ENCODE results near the gene ACP1. TPM values are rescaled to one million over a fixed set of nuclear protein-coding genes. Genes with fewer than 3 reads are reported as not detected.

The ACP1 gene
- total and polyA plus RNA-seq, 10 of the 15 experiments (the other 5 are each of a cell fraction or from before 2014, with no cell fraction given) = 120 to 468 (median 175) TPM

DNA sequence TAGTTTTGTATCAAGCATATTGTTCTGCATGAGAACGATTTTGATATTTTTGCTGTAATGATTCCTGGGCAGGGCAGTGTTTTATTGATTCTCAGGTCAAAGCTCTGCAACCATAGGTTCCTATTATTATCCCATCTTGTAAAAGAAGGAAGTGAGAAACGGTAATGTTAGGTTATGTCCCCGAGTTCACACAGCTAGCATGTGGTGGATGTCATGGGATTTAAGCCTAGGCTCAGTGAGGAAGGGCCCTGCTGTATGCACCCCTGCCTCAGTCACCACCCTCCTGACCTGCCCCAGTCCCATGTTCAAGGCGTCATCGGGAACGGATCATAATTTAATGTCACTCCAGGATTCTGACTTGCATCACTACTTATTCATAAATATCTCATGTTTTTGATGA lies 10.7 kb downstream of the ACP1 start:
- Histone ChIP-seq H3K4me3 (no peak overlapping the region), H3K9ac (ENCODE audit: control insufficient read depth, insufficient read depth, low read length) (no peak overlapping the region), H4K20me1 (ENCODE audit: control insufficient read depth, insufficient read depth) (no peaks in the 10 kb centered on the region; the same call in 1 of the 2 replicates), H3K36me3 (ENCODE audit: control insufficient read depth in 2 of 2, insufficient read depth in 2 of 2, low read length in 1 of 2) (peaks cover 20 to 29% of the 10 kb centered on the region in 2 experiments), H3K27ac (ENCODE audit: control insufficient read depth, insufficient read depth) (no peak overlapping the region), H3K79me2 (ENCODE audit: control insufficient read depth, insufficient read depth, low read length) (peaks cover 18% of the 10 kb centered on the region), H3K4me2 (ENCODE audit: control insufficient read depth, insufficient read depth) (0 out of 2 replicates have a peak overlapping the region, but pooled peaks have one; percentile 30), H3K27me3 (replicated peaks in 1 of 2; ENCODE audit: control insufficient read depth in 2 of 2, insufficient read depth in 2 of 2, low read length in 1 of 2) (no peaks in the 10 kb centered on the region), H3K4me1 (ENCODE audit: control insufficient read depth, insufficient read depth, low read length) (peaks cover 12% of the 10 kb centered on the region), H2AFZ (ENCODE audit: control insufficient read depth, low read depth, low read length) (no peak overlapping the region), H3K9me3 (replicated peaks; ENCODE audit: control insufficient read depth, insufficient read depth, low read length) (no peaks in the 10 kb centered on the region)
- ATAC-seq = peak; percentile 94
- ChIA-PET RAD21 (ENCODE audit: unreplicated experiment) (interaction anchor here (0.9 kb wide), 1 partner anchor 94 kb away, joined by 3 read pairs; no protein-coding TSS in a partner anchor), CTCF (interaction anchor here (1.0 to 3.6 kb wide), 3 partner anchors 15 to 29 kb away, joined by 3 to 33 read pairs (median 4); no protein-coding TSS in a partner anchor), SMC1A (ENCODE audit: uncharacterized antibody, unreplicated experiment) (interaction anchor here (1.0 to 1.6 kb wide), 2 partner anchors 9 to 30 kb away, joined by 3 to 5 read pairs; no protein-coding TSS in a partner anchor), POLR2A (no interaction called here)
- BruUV-seq (replicated peaks) = no TSS peak
- intact Hi-C loops (cut with micrococcal nuclease; ENCODE audit: unreplicated experiment) (no loop called here), in situ Hi-C loops (cut with MboI) (no loop called here)
- DNase-seq (ENCODE audit: low read depth, low spot score) = peak; percentile 21
- FAIRE-seq = peak; percentile 80
- 48% methylated on average over 6 of the region's 6 CpGs for WGBS (ENCODE audit: insufficient coverage, insufficient replicate concordance, low lambda C conversion rate, missing lambda C conversion rate)
- TF ChIP-seq, protein P1, sequence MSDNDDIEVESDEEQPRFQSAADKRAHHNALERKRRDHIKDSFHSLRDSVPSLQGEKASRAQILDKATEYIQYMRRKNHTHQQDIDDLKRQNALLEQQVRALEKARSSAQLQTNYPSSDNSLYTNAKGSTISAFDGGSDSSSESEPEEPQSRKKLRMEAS (IDR thresholded peaks at IDR 0.05; ENCODE audit: low read depth, low read length) = peak; percentile 34; the same call in 1 of the 2 replicates
- TF ChIP-seq, protein P2, sequence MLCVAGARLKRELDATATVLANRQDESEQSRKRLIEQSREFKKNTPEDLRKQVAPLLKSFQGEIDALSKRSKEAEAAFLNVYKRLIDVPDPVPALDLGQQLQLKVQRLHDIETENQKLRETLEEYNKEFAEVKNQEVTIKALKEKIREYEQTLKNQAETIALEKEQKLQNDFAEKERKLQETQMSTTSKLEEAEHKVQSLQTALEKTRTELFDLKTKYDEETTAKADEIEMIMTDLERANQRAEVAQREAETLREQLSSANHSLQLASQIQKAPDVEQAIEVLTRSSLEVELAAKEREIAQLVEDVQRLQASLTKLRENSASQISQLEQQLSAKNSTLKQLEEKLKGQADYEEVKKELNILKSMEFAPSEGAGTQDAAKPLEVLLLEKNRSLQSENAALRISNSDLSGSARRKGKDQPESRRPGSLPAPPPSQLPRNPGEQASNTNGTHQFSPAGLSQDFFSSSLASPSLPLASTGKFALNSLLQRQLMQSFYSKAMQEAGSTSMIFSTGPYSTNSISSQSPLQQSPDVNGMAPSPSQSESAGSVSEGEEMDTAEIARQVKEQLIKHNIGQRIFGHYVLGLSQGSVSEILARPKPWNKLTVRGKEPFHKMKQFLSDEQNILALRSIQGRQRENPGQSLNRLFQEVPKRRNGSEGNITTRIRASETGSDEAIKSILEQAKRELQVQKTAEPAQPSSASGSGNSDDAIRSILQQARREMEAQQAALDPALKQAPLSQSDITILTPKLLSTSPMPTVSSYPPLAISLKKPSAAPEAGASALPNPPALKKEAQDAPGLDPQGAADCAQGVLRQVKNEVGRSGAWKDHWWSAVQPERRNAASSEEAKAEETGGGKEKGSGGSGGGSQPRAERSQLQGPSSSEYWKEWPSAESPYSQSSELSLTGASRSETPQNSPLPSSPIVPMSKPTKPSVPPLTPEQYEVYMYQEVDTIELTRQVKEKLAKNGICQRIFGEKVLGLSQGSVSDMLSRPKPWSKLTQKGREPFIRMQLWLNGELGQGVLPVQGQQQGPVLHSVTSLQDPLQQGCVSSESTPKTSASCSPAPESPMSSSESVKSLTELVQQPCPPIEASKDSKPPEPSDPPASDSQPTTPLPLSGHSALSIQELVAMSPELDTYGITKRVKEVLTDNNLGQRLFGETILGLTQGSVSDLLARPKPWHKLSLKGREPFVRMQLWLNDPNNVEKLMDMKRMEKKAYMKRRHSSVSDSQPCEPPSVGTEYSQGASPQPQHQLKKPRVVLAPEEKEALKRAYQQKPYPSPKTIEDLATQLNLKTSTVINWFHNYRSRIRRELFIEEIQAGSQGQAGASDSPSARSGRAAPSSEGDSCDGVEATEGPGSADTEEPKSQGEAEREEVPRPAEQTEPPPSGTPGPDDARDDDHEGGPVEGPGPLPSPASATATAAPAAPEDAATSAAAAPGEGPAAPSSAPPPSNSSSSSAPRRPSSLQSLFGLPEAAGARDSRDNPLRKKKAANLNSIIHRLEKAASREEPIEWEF (IDR thresholded peaks at IDR 0.05; ENCODE audit: insufficient replicate concordance, low read depth, low read length) = peak; percentile 58
- TF ChIP-seq RUNX3 (IDR thresholded peaks at IDR 0.05; ENCODE audit: low read length) (0 out of 2 replicates have a peak, but pooled peaks have one; percentile 12), MEF2B (IDR thresholded peaks at IDR 0.05; ENCODE audit: partially characterized antibody, poor library complexity, severe bottlenecking) (peak; percentile 43), GATAD2B (conservative IDR thresholded peaks at IDR 0.05; ENCODE audit: low read depth) (peak; percentile 37; the same call in 1 of the 2 replicates), YBX1 (IDR thresholded peaks at IDR 0.05) (no peak), HDGF (IDR thresholded peaks at IDR 0.05) (no peak), MXI1 (IDR thresholded peaks at IDR 0.05; ENCODE audit: low read depth, low read length) (peak; percentile 28; the same call in 1 of the 2 replicates)
- TF ChIP-seq, protein P3, sequence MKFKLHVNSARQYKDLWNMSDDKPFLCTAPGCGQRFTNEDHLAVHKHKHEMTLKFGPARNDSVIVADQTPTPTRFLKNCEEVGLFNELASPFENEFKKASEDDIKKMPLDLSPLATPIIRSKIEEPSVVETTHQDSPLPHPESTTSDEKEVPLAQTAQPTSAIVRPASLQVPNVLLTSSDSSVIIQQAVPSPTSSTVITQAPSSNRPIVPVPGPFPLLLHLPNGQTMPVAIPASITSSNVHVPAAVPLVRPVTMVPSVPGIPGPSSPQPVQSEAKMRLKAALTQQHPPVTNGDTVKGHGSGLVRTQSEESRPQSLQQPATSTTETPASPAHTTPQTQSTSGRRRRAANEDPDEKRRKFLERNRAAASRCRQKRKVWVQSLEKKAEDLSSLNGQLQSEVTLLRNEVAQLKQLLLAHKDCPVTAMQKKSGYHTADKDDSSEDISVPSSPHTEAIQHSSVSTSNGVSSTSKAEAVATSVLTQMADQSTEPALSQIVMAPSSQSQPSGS (IDR thresholded peaks at IDR 0.05; ENCODE audit: low read length) = 0 out of 2 replicates have a peak, but pooled peaks have one; percentile 32
- TF ChIP-seq, protein P4, sequence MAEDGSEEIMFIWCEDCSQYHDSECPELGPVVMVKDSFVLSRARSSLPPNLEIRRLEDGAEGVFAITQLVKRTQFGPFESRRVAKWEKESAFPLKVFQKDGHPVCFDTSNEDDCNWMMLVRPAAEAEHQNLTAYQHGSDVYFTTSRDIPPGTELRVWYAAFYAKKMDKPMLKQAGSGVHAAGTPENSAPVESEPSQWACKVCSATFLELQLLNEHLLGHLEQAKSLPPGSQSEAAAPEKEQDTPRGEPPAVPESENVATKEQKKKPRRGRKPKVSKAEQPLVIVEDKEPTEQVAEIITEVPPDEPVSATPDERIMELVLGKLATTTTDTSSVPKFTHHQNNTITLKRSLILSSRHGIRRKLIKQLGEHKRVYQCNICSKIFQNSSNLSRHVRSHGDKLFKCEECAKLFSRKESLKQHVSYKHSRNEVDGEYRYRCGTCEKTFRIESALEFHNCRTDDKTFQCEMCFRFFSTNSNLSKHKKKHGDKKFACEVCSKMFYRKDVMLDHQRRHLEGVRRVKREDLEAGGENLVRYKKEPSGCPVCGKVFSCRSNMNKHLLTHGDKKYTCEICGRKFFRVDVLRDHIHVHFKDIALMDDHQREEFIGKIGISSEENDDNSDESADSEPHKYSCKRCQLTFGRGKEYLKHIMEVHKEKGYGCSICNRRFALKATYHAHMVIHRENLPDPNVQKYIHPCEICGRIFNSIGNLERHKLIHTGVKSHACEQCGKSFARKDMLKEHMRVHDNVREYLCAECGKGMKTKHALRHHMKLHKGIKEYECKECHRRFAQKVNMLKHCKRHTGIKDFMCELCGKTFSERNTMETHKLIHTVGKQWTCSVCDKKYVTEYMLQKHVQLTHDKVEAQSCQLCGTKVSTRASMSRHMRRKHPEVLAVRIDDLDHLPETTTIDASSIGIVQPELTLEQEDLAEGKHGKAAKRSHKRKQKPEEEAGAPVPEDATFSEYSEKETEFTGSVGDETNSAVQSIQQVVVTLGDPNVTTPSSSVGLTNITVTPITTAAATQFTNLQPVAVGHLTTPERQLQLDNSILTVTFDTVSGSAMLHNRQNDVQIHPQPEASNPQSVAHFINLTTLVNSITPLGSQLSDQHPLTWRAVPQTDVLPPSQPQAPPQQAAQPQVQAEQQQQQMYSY (CRISPR knock-in tag; IDR thresholded peaks at IDR 0.05) = no peak
